ENCODE results near the gene ADSS1.

- TF ChIP-seq, protein P1, sequence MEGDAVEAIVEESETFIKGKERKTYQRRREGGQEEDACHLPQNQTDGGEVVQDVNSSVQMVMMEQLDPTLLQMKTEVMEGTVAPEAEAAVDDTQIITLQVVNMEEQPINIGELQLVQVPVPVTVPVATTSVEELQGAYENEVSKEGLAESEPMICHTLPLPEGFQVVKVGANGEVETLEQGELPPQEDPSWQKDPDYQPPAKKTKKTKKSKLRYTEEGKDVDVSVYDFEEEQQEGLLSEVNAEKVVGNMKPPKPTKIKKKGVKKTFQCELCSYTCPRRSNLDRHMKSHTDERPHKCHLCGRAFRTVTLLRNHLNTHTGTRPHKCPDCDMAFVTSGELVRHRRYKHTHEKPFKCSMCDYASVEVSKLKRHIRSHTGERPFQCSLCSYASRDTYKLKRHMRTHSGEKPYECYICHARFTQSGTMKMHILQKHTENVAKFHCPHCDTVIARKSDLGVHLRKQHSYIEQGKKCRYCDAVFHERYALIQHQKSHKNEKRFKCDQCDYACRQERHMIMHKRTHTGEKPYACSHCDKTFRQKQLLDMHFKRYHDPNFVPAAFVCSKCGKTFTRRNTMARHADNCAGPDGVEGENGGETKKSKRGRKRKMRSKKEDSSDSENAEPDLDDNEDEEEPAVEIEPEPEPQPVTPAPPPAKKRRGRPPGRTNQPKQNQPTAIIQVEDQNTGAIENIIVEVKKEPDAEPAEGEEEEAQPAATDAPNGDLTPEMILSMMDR (IDR thresholded peaks at IDR 0.05) = no peak
- TF ChIP-seq POLR2A (IDR thresholded peaks at IDR 0.05) = no peak
Measured at GRCh38 chr14:104766256-104766862, 42.3 kb downstream of the ADSS1 start.
